Endothelial cell of hepatic sinusoid (primary cell): ENCODE results near the gene TGOLN2.
"Not testable (repeated sequence)": the region's sequence is repeated elsewhere in the genome, so short reads cannot be mapped to it uniquely, and the experiment has no call there.

Experiments
- in situ Hi-C: cut with HindIII; loops from 2 replicates; pipeline ENCODE4 v1.10.0; 2017; ENCODE audit warnings: low sequenced_read_pairs

The TGOLN2 gene

DNA sequence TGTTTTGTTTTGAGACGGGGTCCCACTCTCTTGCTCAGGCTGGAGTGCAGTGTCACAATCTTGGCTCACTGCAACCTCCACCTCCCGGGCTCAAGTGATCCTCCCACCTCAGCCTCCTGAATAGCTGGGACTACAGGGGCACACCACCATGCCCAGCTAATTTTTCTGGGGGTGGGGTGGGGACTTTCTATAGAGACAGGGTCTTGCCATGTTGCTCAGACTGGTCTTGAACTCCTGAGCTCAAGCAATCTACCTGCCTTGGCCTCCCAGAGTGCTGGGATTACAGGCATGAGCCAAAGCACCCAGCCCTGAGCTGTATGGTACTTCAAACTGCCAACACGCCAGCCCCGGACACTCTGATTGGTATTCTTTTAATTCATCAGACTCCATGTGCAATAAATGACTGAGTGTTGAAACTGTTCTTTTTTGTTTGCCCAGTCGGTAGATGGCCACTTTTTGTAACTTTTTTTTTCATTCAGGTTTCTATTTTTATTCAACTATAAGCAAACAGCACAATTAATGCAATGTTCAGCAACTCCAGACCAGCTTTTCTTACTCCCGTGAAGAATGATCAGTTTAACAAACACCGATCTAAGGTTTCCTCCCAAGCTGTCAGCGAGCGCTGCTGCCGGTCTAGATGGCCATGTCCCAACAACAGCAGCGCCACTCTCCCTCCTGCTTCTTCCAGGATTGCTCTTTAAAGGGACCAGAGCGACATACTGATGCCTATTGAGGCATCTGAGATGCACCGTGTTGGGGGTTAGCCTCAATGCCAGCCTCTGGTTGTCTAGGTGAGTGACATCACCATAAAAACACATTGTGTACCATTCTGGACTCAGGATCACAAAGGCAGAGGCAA lies 12.5 kb upstream of the TGOLN2 start:
- in situ Hi-C loops = no loop called here

DNA sequence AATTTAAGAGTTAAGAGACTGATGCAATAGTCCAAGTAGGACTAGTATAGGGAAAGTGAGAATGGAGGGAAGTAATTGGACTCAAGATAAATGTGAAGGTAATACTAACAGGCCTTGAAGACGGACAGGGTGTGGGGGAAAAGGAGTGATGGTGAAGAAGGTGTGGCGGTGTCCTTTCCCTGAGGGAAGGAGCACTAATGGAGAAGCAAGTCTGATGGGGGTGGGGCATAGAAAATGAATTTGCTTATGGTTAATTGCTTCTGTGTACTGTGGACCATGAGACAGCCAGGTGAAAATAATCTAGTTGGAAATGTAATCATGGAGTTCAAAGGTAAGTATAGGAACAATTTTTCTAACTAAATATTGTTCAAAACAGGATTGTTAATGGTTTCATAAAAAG lies 7.1 kb upstream of the TGOLN2 start:
- in situ Hi-C loops = no loop called here

DNA sequence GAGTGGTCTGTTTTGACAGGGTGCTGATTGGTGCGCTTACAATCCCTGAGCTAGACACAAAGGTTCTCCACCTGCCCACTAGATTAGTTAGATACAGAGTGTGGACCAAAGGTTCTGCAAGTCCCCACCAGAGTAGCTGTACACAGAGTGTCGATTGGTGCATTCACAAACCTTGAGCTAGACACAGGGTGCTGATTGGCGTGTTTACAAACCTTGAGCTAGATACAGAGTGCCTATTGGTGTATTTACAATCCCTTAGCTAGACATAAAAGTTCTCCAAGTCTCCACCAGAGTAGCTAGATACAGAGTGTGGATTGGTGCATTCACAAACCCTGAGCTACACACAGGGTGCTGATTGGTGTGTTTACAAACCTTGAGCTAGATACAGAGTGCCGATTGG lies 6.1 kb upstream of the TGOLN2 start:
- in situ Hi-C loops = not testable (repeated sequence)

DNA sequence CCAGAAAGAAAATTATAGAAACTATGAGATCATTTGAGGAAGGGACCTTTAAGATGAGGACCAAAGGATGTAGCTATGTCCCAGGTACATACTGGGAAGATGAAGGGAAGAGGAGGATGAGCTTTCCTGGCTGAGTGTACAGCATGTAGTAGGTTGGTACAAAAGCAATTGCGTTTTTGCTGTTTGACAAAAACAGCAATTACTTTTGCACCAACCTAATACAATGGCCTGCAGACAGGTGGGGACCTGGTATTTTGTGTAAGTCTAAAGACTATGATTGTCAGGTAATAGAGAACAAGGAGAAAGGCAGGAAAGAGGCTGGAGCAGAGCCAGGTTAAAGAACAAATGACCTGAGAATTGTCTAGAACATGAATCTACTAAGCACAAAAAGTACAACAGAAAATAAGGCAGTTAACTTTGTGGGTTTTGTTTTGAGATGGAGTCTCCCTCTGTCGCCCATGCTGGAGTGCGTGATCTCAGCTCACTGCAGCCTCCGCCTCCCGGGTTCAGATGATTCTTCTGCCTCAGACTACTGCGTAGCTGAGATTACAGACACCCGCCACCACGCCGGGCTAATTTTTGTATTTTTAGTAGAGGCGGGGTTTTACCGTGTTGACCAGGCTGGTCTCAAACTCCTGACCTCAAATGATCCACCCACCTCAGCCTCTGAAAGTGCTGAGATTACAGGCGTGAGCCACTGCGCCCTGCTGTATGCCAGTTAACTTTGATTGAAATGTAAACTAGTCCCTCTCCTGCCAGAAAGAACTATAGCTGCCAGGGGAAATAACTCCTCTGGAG lies 3.2 kb upstream of the TGOLN2 start:
- in situ Hi-C loops = no loop called here

DNA sequence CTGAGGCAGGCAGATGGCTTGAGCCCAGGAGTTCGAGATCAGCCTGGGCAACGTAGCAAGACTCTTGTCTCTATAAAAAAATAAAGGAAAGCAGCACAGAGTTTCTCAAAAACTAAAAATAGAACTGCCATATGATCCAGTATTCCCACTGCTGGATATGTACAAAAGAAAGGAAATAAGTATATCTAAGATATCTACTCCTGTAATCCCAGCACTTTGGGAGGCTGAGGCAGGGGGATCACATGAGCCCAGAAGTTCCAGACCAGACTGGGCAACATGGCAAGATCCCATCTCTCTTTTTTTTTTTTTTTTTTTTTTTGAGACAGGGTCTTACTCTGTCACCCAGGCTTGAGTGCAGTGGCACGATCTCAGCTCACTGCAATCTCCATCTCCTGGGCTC lies 1.9 kb upstream of the TGOLN2 start:
- in situ Hi-C loops = loop anchor here (5.0 kb wide), 1 partner anchor 83 kb away; the partner anchor contains the start of gene CAPG

DNA sequence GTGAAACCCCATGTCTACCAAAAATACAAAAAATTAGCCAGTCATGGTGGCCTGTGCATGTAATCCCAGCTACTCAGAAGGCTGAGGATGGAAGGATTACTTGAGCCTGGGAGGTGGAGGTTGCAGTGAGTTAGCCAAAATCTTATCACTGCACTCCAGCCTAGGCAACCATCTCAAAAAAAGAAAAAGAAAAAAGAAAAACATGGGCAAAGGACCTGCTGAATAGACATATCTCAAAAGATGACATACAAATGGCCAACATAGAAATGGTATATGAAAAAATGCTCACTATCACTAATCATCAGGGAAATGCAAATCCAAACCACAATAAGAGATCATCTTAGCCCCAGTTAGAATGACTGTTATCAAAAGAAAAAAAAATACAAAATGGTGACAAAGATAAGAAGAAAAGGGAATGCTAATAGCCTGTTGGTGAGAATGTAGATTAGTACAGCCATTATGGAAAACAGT lies 1.4 kb upstream of the TGOLN2 start:
- in situ Hi-C loops = loop anchor here (5.0 kb wide), 1 partner anchor 83 kb away; the partner anchor contains the start of gene CAPG

DNA sequence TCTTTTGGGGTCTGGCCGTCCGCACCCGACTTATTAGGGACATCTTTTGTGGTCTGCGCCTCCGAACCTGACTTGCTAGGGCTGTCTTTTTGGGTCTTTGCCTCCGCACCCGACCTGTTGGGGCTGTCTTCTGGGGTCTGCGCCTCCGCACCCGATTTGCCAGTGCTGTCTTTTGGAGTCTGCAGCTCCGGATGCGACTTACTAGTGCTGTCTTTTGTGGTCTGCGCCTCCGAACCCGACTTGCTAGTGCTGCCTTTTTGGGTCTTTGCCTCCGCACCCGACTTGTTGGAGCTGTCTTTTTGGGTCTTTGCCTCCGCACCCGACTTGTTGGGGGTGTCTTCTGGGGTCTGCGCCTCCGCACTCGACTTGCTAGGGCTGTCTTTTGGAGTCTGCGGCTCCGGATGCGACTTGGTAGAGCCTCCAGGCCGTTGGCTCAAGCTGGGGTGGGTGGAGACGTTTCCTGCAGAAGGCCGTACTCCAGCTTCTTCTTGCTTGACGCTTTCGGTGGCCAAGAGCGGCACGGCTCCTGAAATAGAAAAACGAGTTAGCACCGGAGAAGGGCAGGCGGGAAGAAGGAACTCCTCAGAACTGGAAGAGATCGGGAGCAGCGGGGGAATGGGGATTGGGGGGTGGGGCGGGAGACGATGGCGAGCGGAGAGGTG lies 498 bp downstream of the TGOLN2 start:
- in situ Hi-C loops = loop anchor here (5.0 kb wide), 1 partner anchor 85 kb away; the partner anchor contains the start of gene CAPG

DNA sequence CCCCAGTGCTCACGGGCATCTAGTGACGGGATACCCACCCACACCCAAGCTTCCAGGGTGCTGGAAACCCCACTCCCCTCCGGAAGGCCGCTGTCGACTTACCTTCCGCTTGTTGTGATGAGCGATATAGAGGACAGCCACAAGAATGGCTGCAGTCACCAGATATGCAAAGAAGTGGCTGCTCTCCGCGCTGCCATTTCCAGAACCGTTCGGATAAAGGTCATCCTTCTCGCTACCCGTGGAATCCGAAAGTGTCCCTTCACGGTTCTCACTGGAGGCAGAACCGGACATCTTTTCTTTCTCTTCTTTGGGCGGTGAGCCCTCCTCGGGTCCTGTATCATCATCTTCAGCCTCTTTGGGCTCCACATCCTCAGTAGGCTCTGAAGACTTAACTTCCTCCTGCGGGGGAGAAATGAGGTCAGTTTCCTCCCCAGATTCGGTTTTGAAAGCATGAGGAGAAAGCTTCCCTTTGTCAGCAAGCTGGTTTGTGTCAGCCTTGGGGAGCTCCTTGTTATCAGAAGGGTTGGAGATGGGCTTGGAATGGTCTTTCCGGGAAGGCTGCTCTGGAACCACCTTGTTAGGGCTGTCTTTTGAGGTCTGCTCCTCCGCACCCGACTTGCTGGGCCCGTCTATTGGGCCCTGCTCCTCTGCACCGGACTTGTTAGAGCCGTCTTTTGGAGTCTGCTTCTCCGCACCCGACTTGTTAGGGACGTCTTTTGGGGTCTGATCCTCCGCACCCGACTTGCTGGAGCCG lies 1.2 kb downstream of the TGOLN2 start:
- in situ Hi-C loops = loop anchor here (5.0 kb wide), 1 partner anchor 86 kb away; the partner anchor contains the start of gene CAPG

DNA sequence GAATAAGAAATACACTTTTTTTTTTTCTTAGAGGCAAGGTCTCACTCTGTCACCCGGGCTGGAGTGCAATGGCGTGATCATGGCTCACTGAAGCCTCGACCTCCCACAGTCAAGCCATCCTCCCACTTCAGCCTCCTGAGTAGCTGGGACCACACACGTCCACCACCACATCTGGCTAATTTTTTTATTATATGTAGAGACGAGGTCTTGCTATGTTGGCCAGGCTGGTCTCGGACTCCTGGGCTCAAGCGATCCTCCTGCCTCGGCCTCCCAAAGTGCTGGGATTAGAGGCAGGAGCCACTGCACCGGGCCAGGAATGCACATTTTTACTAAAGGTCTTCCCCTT lies 2.4 kb downstream of the TGOLN2 start:
- in situ Hi-C loops = loop anchor here (5.0 kb wide), 1 partner anchor 87 kb away; the partner anchor contains the start of gene CAPG

DNA sequence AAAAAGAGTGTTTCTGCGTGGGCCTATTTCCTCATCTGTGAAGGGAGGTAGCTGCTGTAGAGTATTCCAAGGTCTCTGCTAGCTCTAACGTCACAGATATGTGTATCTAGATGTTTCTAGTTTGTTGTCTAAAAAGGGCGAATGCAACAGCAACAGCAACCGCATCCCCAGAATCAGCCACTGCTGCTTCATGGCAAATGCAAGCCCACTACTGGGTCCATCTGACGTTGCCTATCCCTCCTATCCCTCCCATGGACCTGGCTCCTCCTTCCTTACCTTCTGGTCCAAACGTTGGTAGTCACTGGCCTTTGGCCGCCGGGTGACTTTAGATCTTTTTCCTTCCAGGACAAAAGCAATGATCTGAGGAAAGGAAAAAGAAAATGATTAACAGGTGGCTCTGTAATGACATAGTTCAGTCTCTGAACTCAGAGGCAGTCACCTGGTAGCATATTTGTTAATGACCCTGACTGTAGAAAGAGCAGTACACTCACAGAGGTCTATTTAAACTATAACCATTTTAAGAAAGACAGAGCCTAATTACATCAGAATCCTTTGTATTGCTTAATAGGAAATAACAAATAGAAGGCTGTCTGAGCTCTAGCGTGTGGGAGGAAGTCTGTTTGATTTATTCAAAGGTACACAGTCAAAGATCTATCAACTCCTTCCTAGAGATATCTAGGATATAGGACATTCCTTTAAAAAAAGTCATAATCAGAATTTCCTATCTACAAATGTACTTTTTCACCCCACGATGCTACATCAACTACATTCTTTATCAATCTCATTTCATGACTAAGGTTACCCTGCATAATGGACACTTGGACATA lies 2.9 kb downstream of the TGOLN2 start:
- in situ Hi-C loops = loop anchor here (5.0 kb wide), 1 partner anchor 87 kb away; the partner anchor contains the start of gene CAPG

DNA sequence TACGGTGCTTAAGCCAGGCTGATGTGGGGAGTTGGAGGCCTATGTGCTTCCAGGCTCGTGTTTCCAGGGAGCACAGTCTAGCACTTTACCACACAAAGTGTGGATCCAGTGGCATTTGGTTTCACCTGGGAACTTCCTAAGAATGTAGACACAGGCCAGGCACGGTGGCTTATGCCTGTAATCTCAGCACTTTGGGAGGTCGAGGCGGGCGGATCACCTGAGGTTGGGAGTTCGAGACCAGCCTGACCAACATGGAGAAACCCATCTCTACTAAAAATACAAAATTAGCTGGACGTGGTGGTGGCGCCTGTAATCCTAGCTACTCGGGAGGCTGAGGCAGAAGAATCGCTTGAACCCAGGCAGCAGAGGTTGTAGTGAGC lies 3.8 kb downstream of the TGOLN2 start:
- in situ Hi-C loops = not testable (repeated sequence)

DNA sequence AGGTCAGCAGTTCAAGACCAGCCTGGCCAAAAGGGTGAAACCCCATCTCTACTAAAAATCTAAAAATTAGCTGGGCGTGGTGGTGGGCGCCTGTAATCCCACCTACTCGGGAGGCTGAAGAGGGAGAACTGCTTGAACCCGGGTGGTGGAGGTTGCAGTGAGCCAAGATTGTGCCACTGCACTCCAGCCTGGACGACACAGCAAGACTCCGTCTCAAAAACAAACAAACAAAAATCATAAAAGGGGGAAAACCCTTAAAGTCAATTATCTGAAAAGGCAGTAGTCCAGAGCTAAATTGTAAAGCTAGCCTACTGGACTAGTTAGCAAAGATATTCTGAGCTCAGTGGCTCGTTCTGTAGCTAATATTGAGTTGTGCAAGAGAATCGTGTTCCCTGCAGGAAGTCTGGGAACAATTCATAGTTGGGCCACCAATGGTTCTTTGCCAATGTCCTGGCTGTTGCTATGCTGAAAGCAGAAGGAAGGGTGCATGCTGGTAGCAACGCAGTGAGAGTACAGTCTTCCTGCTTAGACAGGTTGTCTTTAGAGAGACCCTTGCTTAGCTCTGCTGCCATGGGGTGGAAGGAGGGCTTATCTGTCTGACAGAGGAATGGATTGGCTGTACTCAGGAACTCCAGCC lies 4.3 kb downstream of the TGOLN2 start:
- in situ Hi-C loops = no loop called here

DNA sequence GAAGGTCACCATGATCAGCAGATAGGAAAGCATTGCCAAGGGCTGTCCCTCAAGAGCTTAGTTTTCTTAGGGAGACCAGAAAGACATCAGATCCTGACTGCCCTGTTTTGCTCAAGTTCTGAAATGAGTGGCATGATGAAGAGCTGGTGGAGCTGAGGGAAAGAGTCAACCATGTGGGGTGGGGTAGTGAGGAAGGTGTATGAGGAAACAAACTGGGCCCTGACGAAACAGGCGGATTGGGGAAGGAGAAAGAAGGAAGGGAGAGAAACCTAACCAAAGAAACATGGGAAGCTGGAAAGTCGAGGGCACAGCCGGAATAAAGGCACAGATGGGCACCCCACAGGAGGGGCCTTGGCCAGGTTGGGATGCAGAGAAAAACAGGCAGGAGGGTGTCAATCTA lies 8.0 kb downstream of the TGOLN2 start:
- in situ Hi-C loops = no loop called here

DNA sequence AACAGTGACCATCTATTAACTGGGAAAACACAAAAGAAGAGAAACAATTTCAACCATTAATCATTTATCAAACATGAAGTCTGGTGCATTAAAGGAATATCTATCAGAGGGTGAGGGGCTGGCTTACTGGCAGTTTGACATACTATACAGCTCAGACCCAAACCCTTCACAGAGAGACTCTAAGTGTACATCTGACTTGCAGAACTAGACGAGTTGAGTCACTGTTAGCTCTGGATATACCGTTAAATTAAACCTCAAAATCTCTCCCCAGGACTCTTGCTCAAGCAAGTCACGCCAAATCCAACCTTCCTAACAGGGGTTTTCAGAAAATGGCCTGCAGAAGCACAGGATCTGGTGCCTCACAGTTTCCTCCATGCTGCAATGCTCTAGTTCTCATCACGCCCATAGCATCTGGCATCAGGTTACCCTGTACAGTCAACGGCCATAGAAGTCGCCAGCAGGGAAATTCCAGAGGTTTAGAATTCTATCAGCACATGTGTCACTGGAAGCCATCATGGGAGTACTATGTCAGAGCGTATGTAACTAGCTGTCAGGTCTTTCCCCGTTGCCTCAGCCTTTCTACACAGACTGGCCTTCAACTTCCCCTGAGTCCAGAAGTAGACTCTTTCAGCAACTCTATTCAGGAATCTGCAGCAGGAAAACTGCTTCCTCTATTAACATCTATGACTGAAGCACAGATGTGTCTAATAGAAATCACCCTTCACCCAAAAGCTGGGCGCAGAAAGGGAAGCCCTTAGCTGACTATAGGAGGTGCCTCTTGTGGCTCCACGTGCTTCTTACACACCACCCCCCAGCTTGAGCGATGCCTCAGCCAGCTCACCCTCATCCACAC lies 9.3 kb downstream of the TGOLN2 start:
- in situ Hi-C loops = no loop called here

DNA sequence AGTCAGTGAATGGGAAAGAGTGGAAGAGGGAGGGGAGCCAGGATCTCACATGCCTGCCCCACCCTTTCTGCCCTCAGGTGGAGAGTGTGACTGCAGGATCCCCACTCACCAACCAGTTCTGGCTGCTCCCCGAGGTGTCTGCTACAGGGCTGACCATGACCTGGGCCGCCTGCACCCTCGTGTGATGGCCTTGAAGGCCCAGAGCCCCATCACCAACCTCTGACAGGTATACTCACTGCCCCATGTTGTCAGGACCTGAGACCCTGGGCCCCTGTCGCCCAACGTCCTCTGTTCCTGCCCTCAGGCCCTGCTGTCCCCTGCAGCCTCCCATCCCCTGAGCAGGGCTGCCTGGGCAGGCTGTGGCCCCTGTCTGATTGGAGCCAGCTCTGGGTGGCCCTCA lies 11.9 kb downstream of the TGOLN2 start:
- in situ Hi-C loops = not testable (repeated sequence)

DNA sequence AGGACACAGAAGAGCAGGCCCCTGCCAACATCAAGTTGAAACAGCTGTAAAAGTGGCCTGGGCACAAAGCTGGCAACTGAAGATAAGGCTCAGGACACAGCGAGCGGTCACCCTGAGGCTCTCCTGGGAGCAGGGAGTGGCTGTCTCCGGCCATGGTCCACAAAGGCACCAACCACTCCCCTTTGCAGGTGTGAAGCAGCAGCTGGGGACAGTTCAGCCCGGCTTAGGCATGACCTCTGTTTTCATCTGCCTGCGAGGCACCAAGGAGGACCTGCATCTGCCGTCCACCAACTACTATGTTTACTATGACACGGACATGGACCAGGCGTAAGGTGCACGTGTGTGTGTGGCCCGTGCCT lies 12.9 kb downstream of the TGOLN2 start:
- in situ Hi-C loops = no loop called here

DNA sequence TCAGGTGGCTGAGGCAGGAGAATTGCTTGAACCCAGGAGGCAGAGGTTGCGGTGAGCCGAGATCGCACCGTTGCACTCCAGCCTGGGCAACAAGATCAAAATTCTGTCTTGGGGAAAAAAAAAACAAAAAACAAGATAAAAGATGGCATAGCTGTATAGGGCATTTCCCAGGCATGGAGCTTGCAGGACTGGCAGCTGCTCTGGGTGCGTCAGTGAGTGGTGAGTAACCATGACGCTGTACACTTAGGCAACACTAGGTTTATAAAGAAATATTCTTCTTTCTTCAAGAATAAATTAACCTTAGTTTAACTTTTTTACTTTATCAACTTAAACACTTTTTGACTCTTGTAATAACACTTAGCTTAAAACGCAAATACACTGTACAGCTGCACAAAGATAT lies 15.4 kb downstream of the TGOLN2 start:
- in situ Hi-C loops = no loop called here

DNA sequence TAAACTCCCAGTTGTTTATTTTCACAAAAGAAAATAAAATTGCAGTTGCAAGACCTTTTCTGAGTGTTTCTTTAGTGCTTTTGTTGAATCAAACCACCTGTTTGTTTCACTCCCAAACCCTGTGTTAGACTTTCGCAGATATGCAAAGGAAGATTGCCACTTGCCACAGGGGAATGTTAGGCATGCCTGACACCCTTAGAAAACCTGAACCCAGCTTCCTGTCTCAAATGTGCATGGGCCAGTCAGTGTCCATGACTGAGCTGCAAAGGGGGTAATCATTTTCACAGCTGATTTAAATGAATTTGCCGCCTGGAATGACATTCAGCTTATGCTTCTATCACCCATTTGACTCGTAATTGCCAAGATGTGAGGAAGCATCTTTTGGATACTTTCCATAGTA lies 17.5 kb downstream of the TGOLN2 start:
- in situ Hi-C loops = no loop called here
